Hematopoietic multipotent progenitor cell treated with erythropoietin and hydrocortisone succinate and interleukin-3 and kit ligand, for 6 days (in vitro differentiated cells): Measurements from ENCODE around the gene THSD4.

Source experiments
- DNase-seq: peaks from one replicate; pipeline ENCODE4 v3.0.0-alpha.2; 2015

The THSD4 gene

DNA sequence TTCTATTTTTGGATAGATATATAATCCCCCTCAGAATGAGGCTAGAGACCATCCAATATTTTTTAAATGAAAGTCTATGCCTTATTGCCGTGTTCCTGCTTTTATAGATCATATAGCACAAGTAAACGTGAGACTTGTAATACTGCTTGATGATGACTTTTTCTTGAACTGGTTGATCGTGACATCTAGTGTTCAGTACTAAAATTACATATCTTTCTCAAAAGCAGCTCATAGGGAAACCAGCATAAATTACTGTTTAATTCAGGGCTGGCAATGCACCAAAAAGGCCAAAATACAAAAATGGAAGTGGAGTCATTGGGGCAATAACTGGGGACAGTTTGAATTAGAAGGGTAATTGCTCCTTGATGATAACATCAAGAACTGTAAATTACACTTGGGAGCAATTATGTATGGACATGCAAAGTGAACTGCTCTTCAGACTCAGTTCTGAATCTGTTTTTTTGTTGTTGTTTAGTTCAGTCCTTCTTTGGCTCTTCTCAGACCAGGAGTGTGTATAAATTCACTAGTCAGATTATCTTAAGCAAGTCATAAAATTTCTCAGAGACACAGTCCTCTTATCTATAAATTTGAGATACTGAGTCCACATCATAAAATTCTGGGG, 325.3 kb downstream of the THSD4 start:
- DNase-seq, result peak; percentile 64

DNA sequence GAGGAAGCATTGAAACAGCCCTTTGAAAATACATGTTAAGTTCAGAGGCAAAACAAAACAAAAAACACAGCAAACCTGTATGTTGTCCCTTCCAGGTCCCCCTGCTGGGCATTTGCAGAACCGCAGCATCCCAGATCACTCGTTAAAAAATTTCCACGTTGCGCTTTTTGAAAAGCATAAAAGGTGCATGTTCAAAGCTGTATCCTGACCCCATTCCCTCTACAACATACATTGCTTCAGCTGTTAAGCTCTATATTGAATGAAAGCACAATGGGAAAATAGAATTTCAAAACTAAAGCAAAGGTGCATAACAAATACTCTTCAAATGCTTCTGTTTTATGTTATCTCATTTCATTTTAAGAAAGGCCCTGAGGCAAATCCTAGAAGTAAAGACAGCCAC, 328.3 kb downstream of the THSD4 start:
- peak; percentile 66 for DNase-seq

DNA sequence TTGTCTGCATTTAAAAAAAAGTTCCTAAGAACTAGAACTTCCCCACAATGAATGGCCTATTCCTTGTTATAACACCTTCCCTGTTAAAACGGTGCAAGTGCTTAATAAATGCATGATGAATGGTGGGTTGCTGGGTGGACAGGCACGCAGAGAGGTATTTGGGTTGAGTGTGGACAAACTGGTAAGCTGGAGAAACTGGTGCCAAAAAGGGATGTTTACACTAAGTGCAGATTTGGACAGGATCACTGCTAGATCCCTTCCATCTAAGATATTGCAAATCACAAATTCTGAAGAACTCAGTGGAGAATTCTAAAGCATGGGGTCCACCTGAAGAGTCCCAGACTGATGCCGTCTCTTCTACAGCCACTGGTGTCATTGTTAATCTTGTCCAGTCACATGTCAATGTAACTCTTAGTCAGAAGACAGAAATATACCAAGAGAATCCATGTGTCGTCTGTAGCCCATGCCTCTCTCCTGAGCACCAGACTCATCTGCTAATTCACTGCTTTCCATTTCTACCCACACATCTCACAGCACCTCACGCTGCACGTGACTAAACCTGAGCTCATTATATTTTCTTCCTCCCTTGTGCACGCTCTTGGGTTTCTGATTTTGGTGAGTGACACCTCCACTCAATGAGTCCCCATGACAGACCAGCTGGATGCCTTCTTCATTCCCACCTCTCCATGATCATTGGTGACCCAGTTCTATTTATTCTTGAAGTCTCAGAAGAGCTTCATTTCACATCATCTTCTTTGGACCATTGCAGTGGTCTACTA, 328.9 kb downstream of the THSD4 start:
- no peak for DNase-seq

DNA sequence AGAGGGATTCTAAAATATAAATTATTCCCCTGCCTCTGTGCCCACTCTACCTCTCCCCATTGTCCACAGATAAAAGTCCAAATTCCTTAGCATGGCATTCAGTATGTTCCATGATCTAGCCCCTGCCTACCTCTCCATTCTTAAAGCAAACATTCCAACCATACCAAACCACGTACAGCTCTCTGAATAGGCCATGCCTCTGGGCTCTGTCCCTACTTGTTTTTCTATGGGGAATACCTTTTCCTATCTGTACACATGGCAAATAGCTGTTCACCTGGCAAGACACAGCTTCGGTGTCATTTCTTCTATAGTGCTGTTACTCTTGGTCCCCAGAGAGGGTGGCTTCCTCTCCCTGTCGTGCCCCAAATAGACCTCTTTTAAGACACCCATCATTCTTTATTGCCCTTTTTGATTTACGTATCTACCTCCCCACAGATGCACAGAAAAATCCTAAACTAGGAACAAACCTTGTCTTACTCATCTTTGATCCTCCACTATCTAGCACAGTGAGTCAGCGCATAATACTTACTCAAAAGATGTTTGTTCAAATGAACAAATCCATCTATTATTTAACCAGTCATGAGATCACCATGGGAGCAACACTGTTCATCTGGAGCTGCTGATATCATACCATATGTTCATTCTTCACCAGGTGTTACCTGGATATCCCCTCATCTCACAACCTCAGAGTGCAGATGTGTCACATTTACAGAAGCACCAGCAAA, 329.8 kb downstream of the THSD4 start:
- no peak for DNase-seq

DNA sequence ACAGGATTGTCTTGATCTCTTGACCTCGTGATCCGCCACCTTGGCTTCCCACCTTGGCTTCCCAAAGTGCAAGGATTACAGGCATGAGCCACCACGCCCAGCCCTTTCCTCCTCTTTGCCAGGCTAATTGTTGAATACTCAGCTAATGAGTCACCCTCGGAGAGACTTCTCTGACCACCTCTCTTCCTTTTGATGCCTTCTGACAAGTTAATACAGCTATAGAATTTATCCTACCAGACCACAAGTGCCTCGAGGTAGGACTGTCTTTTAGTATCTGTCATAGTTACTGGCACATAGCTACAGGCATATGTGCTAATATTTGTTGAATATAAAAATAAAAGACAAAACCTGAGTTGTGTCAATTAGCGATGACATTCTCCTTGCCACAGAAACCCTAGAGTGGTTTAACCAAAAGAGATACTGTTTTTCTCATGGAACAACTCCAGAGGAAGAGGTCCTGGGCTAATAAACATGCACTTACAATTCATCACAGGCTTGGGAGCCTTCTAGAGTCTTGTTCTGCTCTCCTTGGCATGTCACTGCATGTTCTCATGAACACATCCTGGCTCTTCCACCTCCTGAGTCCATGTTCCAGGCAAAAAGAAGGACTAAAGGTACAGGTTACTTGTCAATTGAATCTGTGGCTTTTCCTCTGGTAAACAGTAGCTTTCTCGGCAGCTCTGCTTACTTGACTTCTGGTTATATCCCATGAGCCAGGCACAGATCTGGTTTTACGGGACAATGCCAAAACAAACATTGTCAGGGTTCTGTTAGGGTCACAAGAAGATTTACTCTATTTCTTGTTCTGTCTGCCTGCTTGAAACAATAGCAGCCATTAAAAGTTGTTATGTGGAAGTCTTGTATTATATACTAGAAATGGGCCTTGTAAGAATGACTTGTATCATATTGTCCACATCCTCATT, 332.3 kb downstream of the THSD4 start:
- DNase-seq, result no peak

DNA sequence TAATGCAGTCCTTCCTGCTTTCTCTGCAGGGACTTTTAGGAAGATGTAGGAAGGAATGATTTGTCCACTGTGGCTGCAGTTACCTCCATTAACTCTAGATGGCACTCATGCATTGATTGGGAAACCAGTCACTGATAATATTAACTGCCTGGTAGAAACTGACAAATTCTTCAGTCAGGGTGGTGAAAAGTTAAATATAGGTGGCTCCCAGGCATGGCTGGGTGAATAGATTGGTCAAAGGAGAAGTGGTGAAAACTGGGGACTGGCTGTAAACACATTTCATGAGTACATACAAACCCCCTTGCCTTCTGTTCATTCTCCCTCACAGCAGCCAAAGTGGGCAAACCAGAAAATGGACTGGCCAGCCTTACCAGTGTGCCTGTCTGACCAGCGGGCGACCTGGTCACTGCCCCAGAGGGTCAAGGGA, 333.4 kb downstream of the THSD4 start:
- DNase-seq, result peak; percentile 69

DNA sequence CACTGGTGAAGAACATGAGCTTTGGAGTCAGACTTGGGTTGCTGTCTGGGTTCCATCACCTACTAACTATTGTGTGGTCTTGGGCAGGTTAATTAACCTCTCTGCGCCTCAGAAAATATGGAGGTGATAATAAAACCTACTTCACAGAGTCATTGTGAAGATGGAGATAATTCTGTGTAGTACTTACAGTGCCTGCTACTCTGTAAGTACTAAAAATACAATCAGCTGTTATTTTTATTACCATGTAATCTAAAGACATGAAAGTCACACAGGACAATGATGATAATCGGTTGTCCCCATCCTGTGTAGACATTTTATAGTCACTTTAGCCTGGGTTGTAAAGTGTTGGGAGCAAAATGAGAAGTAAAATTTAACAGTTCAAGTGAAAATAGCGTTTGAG, 334.1 kb downstream of the THSD4 start:
- DNase-seq, result no peak

DNA sequence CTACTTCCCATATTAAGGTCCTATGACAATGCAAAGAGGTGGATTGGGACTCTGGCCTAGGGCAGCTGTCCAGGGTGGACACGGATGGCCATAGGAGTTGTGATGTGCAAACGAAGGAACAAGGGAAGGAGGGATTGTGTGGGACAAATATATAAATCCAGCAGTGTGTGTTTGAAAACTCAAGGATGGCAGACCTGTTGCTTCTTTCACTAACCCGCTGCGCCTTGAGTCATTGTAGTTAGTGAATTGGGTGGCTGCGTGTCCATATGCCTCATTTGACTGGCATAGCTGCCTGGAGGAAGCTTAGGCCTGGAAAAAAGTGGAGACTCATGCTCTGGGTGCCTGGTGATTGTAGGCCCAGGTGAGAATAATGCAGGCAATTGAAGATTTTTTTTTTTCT, 334.7 kb downstream of the THSD4 start:
- no peak for DNase-seq

DNA sequence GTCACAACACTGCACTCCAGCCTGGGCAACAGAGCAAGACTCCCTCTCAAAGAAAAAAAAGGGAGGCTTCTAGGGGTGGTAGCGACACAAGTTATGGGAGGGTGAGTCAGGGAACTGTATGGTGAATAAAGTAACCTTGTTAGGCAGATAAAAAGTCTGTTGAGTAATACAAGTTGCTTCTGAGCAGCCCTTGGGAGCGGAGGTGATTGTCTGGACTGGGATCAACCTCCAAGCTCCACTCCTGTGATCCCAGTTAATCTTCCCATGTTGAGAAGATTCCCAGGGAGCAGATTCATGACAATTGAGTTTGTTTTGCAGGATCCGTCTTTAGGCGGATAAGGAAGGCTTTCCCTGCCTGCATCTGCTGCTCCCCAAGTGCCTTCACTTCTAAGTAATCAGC, 335.9 kb downstream of the THSD4 start:
- DNase-seq, result no peak

DNA sequence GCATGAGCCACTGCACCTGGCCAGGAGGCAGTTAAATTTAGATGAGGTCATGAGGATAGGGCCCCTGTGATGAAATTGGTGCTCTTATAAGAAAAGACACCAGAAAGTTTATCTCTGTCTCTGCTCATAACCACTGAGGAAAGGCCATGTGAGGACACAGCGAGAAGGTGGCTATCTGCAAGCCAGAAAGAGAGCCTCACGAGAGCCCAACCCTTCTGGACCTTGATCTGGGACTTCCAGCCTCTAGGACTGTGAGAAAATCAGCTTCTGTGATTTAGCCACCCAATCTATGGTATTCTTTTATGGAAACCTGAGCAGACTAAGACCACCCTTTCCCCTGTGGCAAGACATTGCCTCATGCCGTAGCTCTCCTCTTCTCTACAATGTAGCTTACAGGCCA, 337.6 kb downstream of the THSD4 start:
- no peak for DNase-seq

DNA sequence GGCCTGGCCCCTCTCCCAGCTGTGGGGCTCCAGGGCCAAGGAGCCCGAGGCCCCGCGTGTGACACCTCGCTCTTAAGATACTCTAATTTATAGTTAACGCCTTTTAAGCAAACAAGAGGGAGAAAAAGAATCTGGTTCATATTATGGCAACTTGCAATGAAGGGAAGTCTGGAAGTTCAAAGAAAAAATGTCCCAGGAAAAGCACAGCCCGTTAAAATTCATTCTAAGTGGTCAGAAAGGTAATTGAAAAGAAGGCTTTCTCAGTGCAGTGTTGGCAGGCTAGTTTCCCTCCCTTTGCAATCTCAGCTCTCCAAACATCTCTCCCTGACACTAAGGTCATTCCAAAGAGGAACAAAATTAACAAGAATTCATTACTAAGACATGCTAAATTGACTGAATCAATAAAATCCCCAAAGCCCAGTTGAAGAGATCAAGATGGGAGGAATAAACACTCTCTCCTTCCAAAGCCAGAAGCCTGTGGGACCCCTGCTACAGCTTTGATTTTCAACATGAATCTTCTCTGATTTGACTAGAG, 339.3 kb downstream of the THSD4 start:
- DNase-seq, result no peak

DNA sequence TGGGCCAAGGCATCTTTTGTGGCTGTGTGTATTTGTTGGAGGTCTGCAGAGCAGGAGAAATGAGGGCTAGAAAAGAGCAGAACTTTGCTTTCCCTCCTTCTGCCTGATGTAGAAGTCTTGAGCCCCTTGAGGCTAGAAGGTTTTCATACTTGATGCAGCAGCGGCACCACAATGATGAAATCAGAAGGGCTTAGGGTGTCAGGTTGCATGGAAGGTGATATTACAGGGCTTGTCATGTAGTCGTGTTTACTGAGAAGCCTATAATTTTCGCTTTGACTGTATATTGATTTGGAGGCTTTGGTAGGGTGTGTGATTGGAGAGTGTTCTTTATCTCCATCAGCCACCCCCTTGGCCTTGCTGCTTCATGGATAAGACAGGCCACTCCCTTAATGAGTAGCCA, 339.8 kb downstream of the THSD4 start:
- DNase-seq, result no peak

DNA sequence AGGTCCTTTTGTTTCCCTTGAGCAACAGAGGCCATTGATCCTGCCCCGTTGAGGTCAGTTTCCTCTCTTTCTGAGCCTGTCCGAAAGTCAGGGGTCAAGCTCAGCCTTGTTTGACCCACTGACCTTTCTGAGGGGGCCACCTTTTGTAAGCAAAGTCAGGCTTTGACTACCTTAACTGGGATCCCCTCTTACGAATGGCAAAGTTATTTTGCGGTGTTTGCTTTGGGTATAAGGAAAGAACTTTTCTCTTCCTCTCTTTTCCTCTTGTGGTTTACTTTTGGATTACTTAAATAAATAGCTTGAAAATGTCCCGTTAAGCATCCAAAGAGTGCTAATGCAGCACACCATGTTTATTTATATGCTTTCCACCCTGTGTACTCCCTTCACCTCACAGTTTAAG, 340.6 kb downstream of the THSD4 start:
- no peak for DNase-seq

DNA sequence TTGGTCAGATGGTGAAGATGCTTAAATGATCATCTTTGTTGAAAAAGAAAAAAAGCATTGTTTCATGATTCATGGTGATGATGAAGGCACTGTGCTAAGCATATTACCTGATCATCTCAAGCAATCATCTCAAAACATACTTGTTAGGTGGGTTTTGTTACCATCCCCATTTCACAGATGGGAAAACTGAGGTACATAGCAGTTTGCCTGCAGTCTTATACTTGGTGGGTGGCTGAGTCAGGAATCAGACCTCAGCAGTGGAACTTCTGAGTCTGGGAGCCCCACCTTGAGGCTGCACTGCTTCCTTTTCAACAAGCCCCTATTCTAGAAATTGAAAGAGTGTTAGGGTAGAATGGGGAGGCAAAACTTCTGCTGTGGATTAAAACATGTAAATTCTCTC, 341.1 kb downstream of the THSD4 start:
- DNase-seq, result no peak

DNA sequence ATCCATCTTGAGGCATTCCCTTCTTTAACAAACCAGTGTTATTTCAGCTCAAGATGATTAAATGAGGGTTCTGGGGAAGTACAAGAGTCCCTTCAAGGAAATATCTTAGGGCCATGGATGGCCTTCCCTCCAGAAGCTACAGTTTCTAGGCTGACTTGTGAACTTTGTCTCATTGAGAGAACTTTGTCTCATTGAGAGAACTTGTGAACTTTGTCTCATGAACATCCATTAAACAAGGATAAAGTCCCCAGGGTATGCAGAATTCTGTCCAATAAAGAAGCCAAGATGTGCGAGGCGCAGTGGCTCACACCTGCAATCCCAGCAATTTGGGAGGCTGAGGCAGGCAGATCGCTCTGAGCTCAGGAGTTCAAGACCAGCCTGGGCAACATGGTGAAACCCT, 341.5 kb downstream of the THSD4 start:
- DNase-seq, result no peak

DNA sequence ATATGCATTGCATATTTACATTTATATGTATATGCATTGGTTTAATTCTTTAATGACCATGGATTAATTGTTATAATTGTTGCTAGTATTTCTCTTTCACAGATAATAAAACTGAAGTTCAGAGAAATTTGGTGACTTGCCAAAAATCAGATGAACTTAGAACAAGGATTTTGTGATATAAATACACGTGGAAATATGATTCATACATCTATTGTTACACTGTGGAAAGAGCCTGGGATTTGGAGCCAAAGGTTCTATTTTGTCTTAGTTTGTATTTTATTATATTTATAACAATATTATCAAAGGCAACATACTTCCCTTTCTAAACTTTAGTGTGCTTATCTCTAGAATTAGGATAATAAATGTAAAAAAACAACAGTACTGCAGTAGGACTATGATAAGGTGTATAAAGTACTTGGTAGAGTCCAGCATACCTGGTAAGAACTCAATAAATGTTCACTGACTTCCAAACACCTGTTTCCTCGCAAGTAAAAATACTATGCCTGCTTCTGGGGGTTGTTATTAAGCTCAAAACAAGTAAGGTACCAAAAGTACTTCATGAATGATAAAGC, 342.9 kb downstream of the THSD4 start:
- no peak for DNase-seq

DNA sequence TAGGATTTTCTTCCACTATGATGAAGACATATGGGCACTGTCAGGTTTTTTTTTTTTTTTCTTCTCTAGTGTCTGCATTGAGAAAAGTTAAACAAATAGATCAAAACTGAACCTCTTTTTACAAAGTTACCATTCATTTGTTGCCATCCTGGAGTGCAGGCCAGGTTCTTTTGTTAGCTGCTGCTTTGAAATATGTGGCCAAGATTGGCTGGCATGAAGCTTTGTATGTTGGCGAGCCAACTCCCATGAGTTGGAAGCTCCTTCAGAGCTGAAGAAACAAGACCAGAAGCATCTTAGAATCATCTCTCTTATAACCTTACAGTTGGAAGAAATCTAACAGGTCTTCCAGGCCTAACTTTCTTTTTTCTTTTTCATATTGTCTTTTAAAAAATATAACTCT, 346.5 kb downstream of the THSD4 start:
- no peak for DNase-seq

DNA sequence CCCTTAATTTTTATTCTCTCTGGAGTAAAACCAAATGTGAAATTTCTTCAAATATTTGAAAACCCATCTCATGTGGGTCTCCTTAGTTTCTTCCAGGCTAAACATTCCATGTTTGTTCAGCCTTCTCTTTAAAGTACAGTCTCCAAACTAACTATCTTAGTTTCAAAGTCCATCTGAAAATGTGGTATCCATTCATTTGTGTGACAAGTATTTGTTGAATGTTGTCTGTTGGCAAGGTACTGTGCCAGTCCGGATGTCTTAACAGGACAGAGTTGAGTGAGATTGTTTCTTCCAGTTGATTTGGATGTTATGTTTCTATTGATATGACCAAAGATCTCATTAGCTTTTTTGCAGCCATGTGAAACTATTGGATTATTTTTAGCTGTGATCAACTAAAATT, 347.4 kb downstream of the THSD4 start:
- no peak for DNase-seq

DNA sequence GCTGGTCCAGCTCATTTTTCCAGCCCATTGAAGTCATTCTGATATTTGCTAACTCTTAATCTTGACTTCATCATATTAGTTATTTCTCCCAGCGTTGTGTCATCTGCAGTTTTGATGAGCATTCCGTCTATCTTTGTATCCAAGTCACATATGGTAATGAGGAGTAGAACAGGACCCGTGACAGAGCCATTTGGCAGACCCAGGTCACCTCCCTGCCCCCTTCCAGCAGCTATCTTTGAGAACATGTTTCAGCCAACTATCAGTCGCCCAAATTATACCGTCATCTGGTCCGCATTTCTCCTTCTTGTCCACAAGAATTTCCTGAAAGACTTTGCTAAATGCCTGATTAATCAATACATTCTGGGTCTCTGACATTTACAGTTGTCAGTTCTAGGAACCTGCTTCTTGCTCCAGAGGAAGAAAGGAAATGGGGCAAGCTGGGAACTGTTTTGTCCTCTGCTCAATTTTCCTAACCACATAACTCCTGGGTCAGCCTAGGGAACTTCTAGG, 347.9 kb downstream of the THSD4 start:
- no peak for DNase-seq

DNA sequence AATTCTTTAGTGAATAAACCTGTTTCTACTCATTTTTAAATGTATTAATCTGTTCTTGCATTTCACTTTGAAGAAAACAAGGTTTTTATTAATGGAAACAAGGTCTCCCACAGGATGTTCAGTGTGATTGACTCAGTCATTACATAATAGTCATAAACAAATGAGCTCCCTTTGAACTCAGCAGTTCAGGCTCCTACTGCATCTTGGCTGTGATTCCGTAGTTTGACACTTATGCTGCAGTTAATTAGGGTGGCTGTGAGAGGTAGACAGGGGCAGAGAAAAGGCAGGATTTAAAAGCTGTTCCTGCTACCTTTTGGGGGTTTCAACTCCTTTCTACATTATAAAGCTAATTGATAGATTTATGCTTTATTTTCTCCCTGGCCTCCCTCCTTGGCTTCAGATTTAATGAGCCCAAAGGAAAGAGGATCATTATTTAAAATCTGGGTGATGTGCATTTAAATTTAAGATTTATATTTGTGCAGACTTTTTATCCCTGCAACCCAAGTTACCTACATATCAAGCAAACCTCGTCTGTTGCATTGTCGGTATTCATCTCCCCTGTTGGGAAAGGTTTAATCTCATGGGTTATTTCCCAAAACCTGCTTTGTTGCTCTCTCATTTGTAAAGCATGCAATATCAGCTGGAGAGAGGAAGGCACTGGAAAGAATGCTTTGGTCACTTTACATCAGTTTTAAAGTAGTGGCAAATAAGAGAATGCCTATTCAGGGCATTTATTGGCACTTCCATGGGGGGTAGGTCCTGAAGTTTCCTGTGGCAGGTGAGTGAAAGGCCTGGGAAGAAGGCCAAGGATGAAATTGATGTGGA, 350.1 kb downstream of the THSD4 start:
- DNase-seq, result no peak

DNA sequence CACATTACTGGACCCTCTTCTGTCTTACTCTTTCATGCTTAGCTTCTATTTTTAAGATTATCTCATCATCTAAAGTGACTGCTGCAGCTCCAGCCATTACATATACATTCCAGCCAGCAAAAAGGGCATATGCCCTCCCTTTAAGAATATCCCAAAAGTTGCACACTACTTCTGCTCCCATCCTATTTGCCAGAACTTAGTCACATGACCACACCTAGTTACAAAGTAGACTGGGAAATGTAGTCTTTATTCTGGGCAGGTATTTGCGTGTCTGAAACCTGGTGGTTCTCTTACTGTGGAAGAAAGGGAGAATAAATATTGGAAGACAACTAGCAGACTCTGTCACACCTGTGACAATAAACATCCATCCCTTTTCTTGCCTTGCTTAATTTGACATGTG, 353.4 kb downstream of the THSD4 start:
- no peak for DNase-seq
